HUDEP-2 (cell line): Measurements from ENCODE around the gene PPM1B.
"Not testable (repeated sequence)": the region's sequence is repeated elsewhere in the genome, so short reads cannot be mapped to it uniquely, and the experiment has no call there.

Experiments used
- DNase-seq, 76 experiments: peaks; one replicate each; lab custom pipeline; 2025; ENCODE audit not compliant: unreplicated experiment in 76 of 76; lab: John Stamatoyannopoulos, UW

The PPM1B gene

GRCh38 chr2:44195714-44196113, 27.0 kb downstream of the PPM1B start:
- DNase-seq = no peak

- DNase-seq = no peak
Observed at GRCh38 chr2:44197816-44198215, 29.1 kb downstream of the PPM1B start.

GRCh38 chr2:44200011-44200410, 31.3 kb downstream of the PPM1B start:
- DNase-seq = no peak

- DNase-seq = no peak
Observed at GRCh38 chr2:44200759-44201158, 32.1 kb downstream of the PPM1B start.

GRCh38 chr2:44201648-44202165, 33.0 kb downstream of the PPM1B start:
- no peak for DNase-seq

- DNase-seq = no peak
Observed at GRCh38 chr2:44203542-44203941, 34.9 kb downstream of the PPM1B start.

- DNase-seq = peak in 2 of 76 experiments; percentile 4
Observed at GRCh38 chr2:44205169-44205568, 36.5 kb downstream of the PPM1B start.

GRCh38 chr2:44207102-44207501, 38.4 kb downstream of the PPM1B start:
- peak in 4 of 76 experiments; percentile 2 to 14 (median 7) for DNase-seq

GRCh38 chr2:44207648-44208047, 39.0 kb downstream of the PPM1B start:
- not testable (repeated sequence) for DNase-seq

- no peak for DNase-seq
Observed at GRCh38 chr2:44210362-44210761, 41.7 kb downstream of the PPM1B start.

- no peak for DNase-seq
Observed at GRCh38 chr2:44211183-44211582, 42.5 kb downstream of the PPM1B start.

- no peak for DNase-seq
Observed at GRCh38 chr2:44212302-44212701, 43.6 kb downstream of the PPM1B start.

GRCh38 chr2:44215827-44216226, 47.2 kb downstream of the PPM1B start:
- no peak for DNase-seq

GRCh38 chr2:44218771-44219170, 50.1 kb downstream of the PPM1B start:
- DNase-seq = no peak

GRCh38 chr2:44226753-44227152, 58.1 kb downstream of the PPM1B start:
- no peak for DNase-seq

- no peak for DNase-seq
Observed at GRCh38 chr2:44230378-44230777, 61.7 kb downstream of the PPM1B start.

- no peak for DNase-seq
Observed at GRCh38 chr2:44233450-44234128, 64.9 kb downstream of the PPM1B start.

GRCh38 chr2:44237221-44237620, 68.5 kb downstream of the PPM1B start:
- DNase-seq = no peak

- DNase-seq = no peak
Observed at GRCh38 chr2:44242904-44243303, 74.2 kb downstream of the PPM1B start.

- DNase-seq = peak in 56 of 76 experiments; percentile 2 to 68 (median 36)
Observed at GRCh38 chr2:44244135-44244871, 75.6 kb downstream of the PPM1B start.

GRCh38 chr2:44245083-44245861, 76.6 kb downstream of the PPM1B start:
- no peak for DNase-seq
